MCF 10A (cell line): ENCODE results near the gene CADPS. TPM values are rescaled to one million over a fixed set of nuclear protein-coding genes. Genes with fewer than 3 reads are reported as not detected.

Experiments used
- BruUV-seq: library from RNA; stranded (reverse); fragments of 400-500 nt; replicated peaks from 2 replicates; lab custom pipeline; 2021; lab: Mats Ljungman, UMichigan
- CTCF ChIA-PET: fragments of 300-600 bp; sonication (Branson Sonifier 250); formaldehyde crosslinking; extraction: SDS; loops from one replicate; lab custom pipeline; 2021; ENCODE audit warnings: antibody characterized with exemption, inconsistent platforms; lab: Yijun Ruan, JAX
- POLR2A ChIA-PET: fragments of 300-600, 350-650 bp; sonication (Branson Sonifier 250); formaldehyde crosslinking; extraction: SDS; loops from one replicate; lab custom pipeline; 2020; ENCODE audit warnings: antibody characterized with exemption, inconsistent platforms; lab: Yijun Ruan, JAX
- DNase-seq: peaks from one replicate; pipeline ENCODE4 v3.0.0-alpha.2; 2018; ENCODE audit not compliant: unreplicated experiment
- H3K27ac Mint-ChIP-seq: one replicate; pipeline ENCODE4 v1.8.0; 2022; ENCODE audit warnings: mild to moderate bottlenecking, low read depth, mixed read lengths; ENCODE audit not compliant: unreplicated experiment
- H3K27me3 Mint-ChIP-seq: one replicate; pipeline ENCODE4 v1.8.0; 2022; ENCODE audit warnings: mixed read lengths; ENCODE audit not compliant: insufficient read depth, unreplicated experiment
- H3K36me3 Mint-ChIP-seq: one replicate; pipeline ENCODE4 v1.8.0; 2022; ENCODE audit warnings: mild to moderate bottlenecking, moderate library complexity, mixed read lengths; ENCODE audit not compliant: insufficient read depth, unreplicated experiment
- H3K4me1 Mint-ChIP-seq: one replicate; pipeline ENCODE4 v1.8.0; 2022; ENCODE audit warnings: mixed read lengths; ENCODE audit not compliant: insufficient read depth, unreplicated experiment
- H3K4me3 Mint-ChIP-seq: one replicate; pipeline ENCODE4 v1.8.0; 2022; ENCODE audit warnings: mild to moderate bottlenecking, moderate library complexity, mixed read lengths; ENCODE audit not compliant: unreplicated experiment
- H3K9me3 Mint-ChIP-seq: one replicate; pipeline ENCODE4 v1.8.0; 2022; ENCODE audit warnings: mixed read lengths; ENCODE audit not compliant: unreplicated experiment
- intact Hi-C: fragments of 100-400 bp; cut with micrococcal nuclease; formaldehyde crosslinking; loops from 2 replicates; pipeline ENCODE4 v1.14.1; 2022
- total RNA-seq: library from RNA; stranded (reverse); gene quantifications from 2 replicates; pipeline ENCODE4 v1.2.3, GENCODE V29; 2022
- TF ChIP-seq, protein P1 (sequence below): fragments of 200-600 bp; IDR thresholded peaks from one replicate; pipeline ENCODE4 v1.8.0; 2022; ENCODE audit warnings: antibody characterized with exemption, mild to moderate bottlenecking; ENCODE audit not compliant: unreplicated experiment

Gene CADPS
- total RNA-seq, 1 experiment from 2014 or later: not detected

- Mint-ChIP-seq H3K27ac (no peak overlapping the region), H3K36me3 (no peaks in the 10 kb centered on the region), H3K4me1 (no peaks in the 10 kb centered on the region), H3K27me3 (peaks cover 5% of the 10 kb centered on the region), H3K4me3 (no peak overlapping the region), H3K9me3 (no peaks in the 10 kb centered on the region)
- BruUV-seq: no TSS peak
- no peak for DNase-seq
- ChIA-PET POLR2A (interaction anchor here (0.5 kb wide), 1 partner anchor 75 kb away, joined by 3 read pairs; no protein-coding TSS in a partner anchor), CTCF (interaction anchor here (1.0 to 1.1 kb wide), 4 partner anchors 23 to 877 kb away, joined by 3 to 4 read pairs (median 4); no protein-coding TSS in a partner anchor)
- TF ChIP-seq, protein P1, sequence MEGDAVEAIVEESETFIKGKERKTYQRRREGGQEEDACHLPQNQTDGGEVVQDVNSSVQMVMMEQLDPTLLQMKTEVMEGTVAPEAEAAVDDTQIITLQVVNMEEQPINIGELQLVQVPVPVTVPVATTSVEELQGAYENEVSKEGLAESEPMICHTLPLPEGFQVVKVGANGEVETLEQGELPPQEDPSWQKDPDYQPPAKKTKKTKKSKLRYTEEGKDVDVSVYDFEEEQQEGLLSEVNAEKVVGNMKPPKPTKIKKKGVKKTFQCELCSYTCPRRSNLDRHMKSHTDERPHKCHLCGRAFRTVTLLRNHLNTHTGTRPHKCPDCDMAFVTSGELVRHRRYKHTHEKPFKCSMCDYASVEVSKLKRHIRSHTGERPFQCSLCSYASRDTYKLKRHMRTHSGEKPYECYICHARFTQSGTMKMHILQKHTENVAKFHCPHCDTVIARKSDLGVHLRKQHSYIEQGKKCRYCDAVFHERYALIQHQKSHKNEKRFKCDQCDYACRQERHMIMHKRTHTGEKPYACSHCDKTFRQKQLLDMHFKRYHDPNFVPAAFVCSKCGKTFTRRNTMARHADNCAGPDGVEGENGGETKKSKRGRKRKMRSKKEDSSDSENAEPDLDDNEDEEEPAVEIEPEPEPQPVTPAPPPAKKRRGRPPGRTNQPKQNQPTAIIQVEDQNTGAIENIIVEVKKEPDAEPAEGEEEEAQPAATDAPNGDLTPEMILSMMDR: no peak
- intact Hi-C loops: no loop called here
Observed at GRCh38 chr3:62356356-62356755, 518.9 kb downstream of the CADPS start.

- no TSS peak for BruUV-seq
- intact Hi-C loops: no loop called here
- Mint-ChIP-seq H3K4me1 (no peaks in the 10 kb centered on the region), H3K4me3 (no peak overlapping the region), H3K9me3 (no peaks in the 10 kb centered on the region), H3K27ac (no peak overlapping the region), H3K27me3 (peaks cover 12% of the 10 kb centered on the region), H3K36me3 (no peaks in the 10 kb centered on the region)
- TF ChIP-seq, protein P1: no peak
- CTCF ChIA-PET: interaction anchor here (0.7 to 1.1 kb wide), 4 partner anchors 22 to 878 kb away, joined by 3 to 4 read pairs (median 4); no protein-coding TSS in a partner anchor
- no peak for DNase-seq
- POLR2A ChIA-PET: interaction anchor here (0.5 kb wide), 1 partner anchor 75 kb away, joined by 3 read pairs; no protein-coding TSS in a partner anchor
Observed at GRCh38 chr3:62355703-62356102, 519.5 kb downstream of the CADPS start.
